HUES64 (cell line): ENCODE results near the gene PIK3C2B. TPM values are rescaled to one million over a fixed set of nuclear protein-coding genes. Genes with fewer than 3 reads are reported as not detected.

ENCODE experiments used
- H3K27ac ChIP-seq: 2 replicates; pipeline ENCODE4 v1.7.0; 2013; ENCODE audit warnings: low read depth, low read length, inconsistent platforms
- H3K27me3 ChIP-seq: 2 replicates; pipeline ENCODE4 v1.6.1; 2013; ENCODE audit warnings: mild to moderate bottlenecking, low read length; ENCODE audit not compliant: insufficient read depth
- H3K36me3 ChIP-seq: 2 replicates; pipeline ENCODE4 v1.6.1; 2013; ENCODE audit warnings: mild to moderate bottlenecking, low read length; ENCODE audit not compliant: insufficient read depth
- H3K4me1 ChIP-seq: 2 replicates; pipeline ENCODE4 v1.6.1; 2013; ENCODE audit warnings: mild to moderate bottlenecking, low read length, moderate library complexity; ENCODE audit not compliant: insufficient read depth
- H3K4me3 ChIP-seq: 2 replicates; pipeline ENCODE4 v1.5.1; 2013; ENCODE audit warnings: mild to moderate bottlenecking, low read length, moderate library complexity
- H3K9ac ChIP-seq: 2 replicates; pipeline ENCODE4 v1.6.1; 2013; ENCODE audit warnings: mild to moderate bottlenecking, low read depth, low read length
- H3K9me3 ChIP-seq: 2 replicates; pipeline ENCODE4 v1.6.1; 2013; ENCODE audit warnings: low read depth, low read length; ENCODE audit not compliant: insufficient read depth
- WGBS: fragments of 150-250, 120-280 bp; methylation state at CpG from one replicate; pipeline ENCODE4 v1.1.7; 2013; ENCODE audit warnings: missing lambda C conversion rate; 5-methylcytosine and 5-hydroxymethylcytosine counted together
- polyA plus RNA-seq, 2 experiments: library from polyadenylated mRNA; stranded (reverse); fragments of 50-300 nt; gene quantifications; one replicate each; pipeline ENCODE4 v1.2.3, GENCODE V29; 2013

Gene PIK3C2B, protein sequence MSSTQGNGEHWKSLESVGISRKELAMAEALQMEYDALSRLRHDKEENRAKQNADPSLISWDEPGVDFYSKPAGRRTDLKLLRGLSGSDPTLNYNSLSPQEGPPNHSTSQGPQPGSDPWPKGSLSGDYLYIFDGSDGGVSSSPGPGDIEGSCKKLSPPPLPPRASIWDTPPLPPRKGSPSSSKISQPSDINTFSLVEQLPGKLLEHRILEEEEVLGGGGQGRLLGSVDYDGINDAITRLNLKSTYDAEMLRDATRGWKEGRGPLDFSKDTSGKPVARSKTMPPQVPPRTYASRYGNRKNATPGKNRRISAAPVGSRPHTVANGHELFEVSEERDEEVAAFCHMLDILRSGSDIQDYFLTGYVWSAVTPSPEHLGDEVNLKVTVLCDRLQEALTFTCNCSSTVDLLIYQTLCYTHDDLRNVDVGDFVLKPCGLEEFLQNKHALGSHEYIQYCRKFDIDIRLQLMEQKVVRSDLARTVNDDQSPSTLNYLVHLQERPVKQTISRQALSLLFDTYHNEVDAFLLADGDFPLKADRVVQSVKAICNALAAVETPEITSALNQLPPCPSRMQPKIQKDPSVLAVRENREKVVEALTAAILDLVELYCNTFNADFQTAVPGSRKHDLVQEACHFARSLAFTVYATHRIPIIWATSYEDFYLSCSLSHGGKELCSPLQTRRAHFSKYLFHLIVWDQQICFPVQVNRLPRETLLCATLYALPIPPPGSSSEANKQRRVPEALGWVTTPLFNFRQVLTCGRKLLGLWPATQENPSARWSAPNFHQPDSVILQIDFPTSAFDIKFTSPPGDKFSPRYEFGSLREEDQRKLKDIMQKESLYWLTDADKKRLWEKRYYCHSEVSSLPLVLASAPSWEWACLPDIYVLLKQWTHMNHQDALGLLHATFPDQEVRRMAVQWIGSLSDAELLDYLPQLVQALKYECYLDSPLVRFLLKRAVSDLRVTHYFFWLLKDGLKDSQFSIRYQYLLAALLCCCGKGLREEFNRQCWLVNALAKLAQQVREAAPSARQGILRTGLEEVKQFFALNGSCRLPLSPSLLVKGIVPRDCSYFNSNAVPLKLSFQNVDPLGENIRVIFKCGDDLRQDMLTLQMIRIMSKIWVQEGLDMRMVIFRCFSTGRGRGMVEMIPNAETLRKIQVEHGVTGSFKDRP (N-terminal part only)
- polyA plus RNA-seq (2013, experiment 1 of 2), result 14.7 TPM
- polyA plus RNA-seq (2013, experiment 2 of 2), result 18.8 TPM

DNA sequence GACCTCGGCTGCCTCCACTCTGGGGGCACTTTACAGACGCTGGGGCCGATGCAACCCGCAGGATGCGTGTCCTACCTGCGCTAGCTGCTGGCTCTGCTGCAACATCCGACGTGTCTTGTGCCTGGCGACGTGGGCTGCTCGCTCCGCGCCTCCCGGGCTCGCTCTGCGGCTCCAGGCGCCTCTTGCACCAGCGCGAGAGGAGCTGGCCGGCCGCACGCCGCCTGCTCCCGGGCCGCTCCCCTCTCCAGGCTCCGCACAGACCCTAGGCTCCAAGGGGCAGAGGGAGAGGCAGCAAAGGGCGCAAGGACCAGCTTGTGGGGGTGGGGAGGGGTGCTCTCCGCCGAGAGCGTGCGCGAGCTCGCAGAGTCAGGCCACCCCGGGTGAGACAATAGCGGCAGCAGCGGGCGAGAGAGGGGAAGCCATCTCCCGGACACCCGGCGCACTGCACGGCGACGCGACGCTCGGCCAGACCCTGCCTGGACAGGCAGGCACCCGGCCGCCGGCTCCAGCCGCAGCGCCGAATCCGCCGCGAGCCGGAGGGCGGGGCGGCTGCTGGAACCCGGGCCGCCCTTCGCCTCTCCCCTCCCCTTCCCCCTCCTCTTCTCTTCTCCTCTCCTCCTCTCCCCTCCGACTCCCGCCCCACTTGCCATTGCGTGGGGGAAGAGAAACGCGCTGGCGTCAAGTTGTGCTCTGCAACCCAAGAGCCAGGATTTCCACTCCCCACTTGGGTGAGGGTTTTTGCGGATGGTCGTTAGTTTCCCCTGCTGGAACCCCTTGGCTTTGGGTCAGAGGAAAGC, at the start of gene PIK3C2B:
Gene PIK3C2B, minus strand, starts transcription at position 525 of the 797 bp plus-strand sequence. CDS start 25,003 bp downstream, outside the sequence.
- Histone ChIP-seq H3K9ac (peak within 1 kb of the TSS; percentile 93), H3K27ac (peak within 1 kb of the TSS; percentile 86), H3K36me3 (no peaks in the 10 kb centered on the region), H3K4me3 (peak within 1 kb of the TSS; percentile 98), H3K9me3 (no peaks in the 10 kb centered on the region), H3K4me1 (peaks cover 18% of the 10 kb centered on the region), H3K27me3 (peaks cover 6% of the 10 kb centered on the region; the same call in 1 of the 2 replicates)
- under 1% methylated on average over 67 of the region's 69 CpGs for WGBS

DNA sequence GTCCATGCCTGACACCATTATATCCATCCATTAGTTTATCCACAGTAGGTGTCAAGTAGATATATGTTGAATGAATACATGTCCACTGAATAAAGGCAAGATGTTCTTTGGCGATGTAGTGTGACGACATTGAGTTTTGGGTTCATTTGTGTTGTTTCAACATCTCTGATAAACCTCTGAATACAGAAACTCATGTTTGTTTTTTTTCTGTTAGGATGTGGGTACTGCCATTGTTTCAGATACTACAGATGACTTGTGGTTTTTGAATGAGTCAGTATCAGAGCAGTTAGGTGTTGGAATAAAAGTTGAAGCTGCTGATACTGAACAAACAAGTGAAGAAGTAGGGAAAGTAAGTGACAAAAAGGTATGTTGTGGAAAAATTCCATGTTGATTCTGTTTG, 49.7 kb upstream of the PIK3C2B start:
- 94% methylated on average over 2 of the region's 2 CpGs for WGBS
- no peak overlapping the region for H3K9ac ChIP-seq
- H3K36me3 ChIP-seq, result peaks cover 97% of the 10 kb centered on the region
- no peaks in the 10 kb centered on the region for H3K9me3 ChIP-seq
- no peak overlapping the region for H3K27ac ChIP-seq
- no peak overlapping the region for H3K4me3 ChIP-seq
- H3K27me3 ChIP-seq, result no peaks in the 10 kb centered on the region
- peaks cover 4% of the 10 kb centered on the region; the same call in 1 of the 2 replicates for H3K4me1 ChIP-seq

DNA sequence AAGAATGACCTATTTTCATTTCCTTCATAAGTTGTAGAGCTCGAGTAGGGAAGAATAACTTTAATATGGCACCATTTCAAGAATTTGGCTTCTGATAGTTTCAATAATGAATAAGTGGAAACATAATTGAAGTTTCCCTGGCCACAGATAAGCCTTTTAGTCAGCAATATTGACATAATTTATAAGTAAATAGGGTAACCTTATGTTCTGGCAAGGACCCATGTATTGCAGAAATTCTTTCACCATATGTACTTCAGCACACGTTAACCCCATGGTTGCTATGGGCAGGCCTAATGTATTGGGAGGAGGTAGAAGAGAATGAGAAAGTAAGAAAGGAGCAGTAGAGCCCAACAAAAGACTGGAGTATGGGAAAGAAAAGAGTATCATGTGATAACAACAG, 47.0 kb upstream of the PIK3C2B start:
- H3K27ac ChIP-seq, result no peak overlapping the region; the same call in 1 of the 2 replicates
- no peaks in the 10 kb centered on the region for H3K27me3 ChIP-seq
- H3K9me3 ChIP-seq, result no peaks in the 10 kb centered on the region
- peaks cover 96% of the 10 kb centered on the region for H3K36me3 ChIP-seq
- no peak overlapping the region for H3K4me3 ChIP-seq
- peaks cover 4% of the 10 kb centered on the region; the same call in 1 of the 2 replicates for H3K4me1 ChIP-seq
- 77% methylated on average over 2 of the region's 2 CpGs for WGBS
- no peak overlapping the region for H3K9ac ChIP-seq

DNA sequence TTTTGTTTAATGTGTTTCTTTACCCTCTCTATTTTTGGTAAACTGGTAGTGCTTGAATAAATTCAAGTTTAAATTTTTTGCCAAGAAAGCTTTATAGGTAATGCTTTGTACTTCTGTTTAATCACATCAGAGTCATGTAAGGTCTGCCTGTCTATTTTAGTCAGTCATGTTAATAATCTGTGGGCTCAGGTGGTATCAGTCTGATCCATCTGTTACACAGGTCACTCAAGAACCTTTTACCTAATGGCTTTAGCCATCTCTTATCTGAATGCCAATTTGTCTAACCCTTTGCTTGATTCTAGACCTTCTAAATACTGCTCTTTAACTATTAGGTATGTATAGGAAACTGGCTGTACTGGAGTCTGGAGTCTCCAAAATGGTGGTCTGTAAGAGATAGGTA, 38.2 kb upstream of the PIK3C2B start:
- H3K27ac ChIP-seq, result no peak overlapping the region
- H3K4me1 ChIP-seq, result no peaks in the 10 kb centered on the region
- H3K9me3 ChIP-seq, result no peaks in the 10 kb centered on the region
- no peak overlapping the region for H3K4me3 ChIP-seq
- H3K36me3 ChIP-seq, result peaks cover 94% of the 10 kb centered on the region
- H3K9ac ChIP-seq, result no peak overlapping the region
- no peaks in the 10 kb centered on the region for H3K27me3 ChIP-seq

DNA sequence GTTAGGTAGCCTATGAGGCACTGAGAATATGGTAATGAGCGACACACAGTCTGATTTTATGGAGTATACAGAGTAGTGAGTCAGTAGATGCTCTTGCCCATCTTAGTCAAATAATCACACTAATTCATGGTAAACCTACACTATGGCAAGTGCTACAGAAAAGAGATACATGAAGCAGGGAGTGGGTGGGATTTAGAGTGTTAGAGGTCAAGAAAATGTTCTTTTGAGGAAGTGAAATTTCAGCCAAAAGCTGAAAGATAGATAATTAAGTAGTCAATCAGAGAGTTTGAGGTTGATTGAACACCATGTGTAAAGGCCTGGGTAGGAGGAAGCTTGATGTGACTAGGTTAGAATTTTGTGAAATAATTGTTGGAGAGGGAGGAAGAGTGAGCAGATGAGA, 36.3 kb upstream of the PIK3C2B start:
- Histone ChIP-seq H3K27me3 (no peaks in the 10 kb centered on the region), H3K27ac (no peak overlapping the region), H3K36me3 (peaks cover 95% of the 10 kb centered on the region), H3K9me3 (no peaks in the 10 kb centered on the region), H3K4me3 (no peak overlapping the region), H3K9ac (no peak overlapping the region), H3K4me1 (no peaks in the 10 kb centered on the region)
- no CpG with 5 or more reads among the region's 1 CpG for WGBS

DNA sequence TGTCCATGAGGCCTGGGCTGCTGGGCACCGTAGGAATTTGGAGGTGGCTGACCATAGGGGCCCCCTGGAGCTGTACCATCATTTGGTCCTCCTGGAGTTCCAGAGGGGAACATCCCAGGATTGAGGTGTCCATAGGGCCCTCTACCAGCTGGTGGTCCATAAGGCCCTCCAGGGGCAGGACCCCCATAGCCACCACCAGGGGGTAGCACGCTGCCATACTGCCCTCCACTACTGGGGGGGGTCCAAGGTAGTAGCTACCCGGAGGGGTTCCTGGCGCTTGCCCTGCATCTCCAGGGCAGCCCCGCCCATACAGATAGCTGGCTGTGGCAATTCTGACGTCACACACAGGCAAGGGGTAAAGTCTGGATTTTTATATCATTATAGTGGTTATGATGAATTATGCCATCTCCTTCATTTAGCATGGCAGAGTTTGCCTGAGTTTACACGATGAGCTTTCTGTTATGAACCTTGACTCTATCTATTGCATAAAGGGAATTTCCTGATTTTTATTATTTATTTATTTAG, 34.8 kb upstream of the PIK3C2B start:
- Histone ChIP-seq H3K4me1 (no peaks in the 10 kb centered on the region), H3K27ac (no peak overlapping the region), H3K36me3 (peaks cover 98% of the 10 kb centered on the region), H3K27me3 (no peaks in the 10 kb centered on the region), H3K9me3 (no peaks in the 10 kb centered on the region), H3K4me3 (no peak overlapping the region), H3K9ac (no peak overlapping the region)
- WGBS, result 96% methylated on average over 7 of the region's 7 CpGs

DNA sequence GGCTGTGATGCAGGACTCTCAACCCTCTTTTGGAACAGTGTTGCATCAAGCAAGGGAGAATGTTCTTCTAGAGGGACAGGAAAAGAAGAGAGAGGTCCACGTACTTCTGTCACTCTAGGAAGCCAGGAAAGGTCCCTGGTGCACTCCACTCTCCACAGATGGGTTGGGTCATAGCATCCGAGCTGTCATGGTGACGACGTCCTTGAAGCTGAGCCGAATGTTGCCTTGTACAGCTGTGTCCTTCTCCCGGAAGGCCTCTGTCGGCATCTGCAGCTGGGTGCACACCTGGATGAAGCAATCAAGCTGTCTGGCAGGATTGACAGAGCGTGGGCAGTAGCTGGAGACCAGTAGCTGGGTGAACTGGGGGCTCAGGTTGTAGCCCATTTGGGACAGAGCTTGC, 34.1 kb upstream of the PIK3C2B start:
- Histone ChIP-seq H3K27ac (no peak overlapping the region), H3K36me3 (peaks cover 97% of the 10 kb centered on the region)

DNA sequence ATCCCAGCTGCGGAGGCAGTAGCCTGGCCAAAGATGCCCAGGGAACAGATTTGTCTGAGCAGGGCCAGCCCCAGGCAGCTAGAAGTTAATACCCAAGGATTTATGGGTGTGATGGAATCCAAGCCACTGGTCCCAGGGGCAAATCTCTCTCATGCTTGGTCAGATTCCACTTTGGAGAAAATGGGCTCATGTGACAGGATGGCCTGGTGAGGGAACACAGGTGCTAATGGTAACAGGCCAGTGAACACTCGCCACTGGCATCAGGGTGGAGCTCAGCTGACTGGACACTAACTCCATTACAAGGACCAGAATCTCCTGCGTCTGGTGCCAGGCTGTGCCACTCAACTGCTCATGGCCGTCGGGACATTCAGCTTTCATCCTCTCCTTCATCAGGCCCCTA, 33.6 kb upstream of the PIK3C2B start:
- 94% methylated on average over 5 of the region's 5 CpGs for WGBS
- H3K9ac ChIP-seq, result no peak overlapping the region

More for the DNA sequence above, 34.1 kb upstream of the PIK3C2B start:
- Histone ChIP-seq H3K27me3 (no peaks in the 10 kb centered on the region), H3K9ac (no peak overlapping the region), H3K4me1 (no peaks in the 10 kb centered on the region), H3K4me3 (no peak overlapping the region), H3K9me3 (peaks cover 3% of the 10 kb centered on the region; the same call in 1 of the 2 replicates)
- WGBS, result 95% methylated on average over 8 of the region's 8 CpGs

DNA sequence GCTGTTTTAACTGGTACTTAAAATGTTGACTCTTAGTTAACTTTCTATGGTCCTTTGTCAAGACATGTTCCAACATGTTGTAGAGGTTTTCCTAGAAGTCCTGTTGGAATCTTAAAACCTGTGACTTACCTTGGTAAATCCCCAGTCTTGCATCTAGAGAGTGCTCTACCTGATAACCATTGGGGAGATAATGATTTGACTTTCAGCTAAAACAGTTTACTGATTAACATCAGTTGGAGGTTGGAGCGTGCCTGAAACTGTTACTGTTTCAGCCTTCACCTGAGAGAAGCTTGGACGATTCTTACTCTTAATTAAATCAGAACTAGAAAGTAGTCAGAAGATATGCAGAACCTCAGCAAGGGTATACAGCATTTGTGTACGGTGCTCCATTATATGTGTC, 30.4 kb upstream of the PIK3C2B start:
- H3K27me3 ChIP-seq, result no peaks in the 10 kb centered on the region
- WGBS, result 95% methylated on average over 3 of the region's 3 CpGs
- no peak overlapping the region for H3K9ac ChIP-seq
- no peak overlapping the region for H3K4me3 ChIP-seq
- peaks cover 71% of the 10 kb centered on the region for H3K36me3 ChIP-seq
- peaks cover 6% of the 10 kb centered on the region; the same call in 1 of the 2 replicates for H3K9me3 ChIP-seq
- no peaks in the 10 kb centered on the region for H3K4me1 ChIP-seq
- no peak overlapping the region for H3K27ac ChIP-seq

More for the DNA sequence above, 33.6 kb upstream of the PIK3C2B start:
- no peak overlapping the region for H3K4me3 ChIP-seq
- peaks cover 6% of the 10 kb centered on the region; the same call in 1 of the 2 replicates for H3K9me3 ChIP-seq
- H3K27me3 ChIP-seq, result no peaks in the 10 kb centered on the region
- no peaks in the 10 kb centered on the region for H3K4me1 ChIP-seq
- peaks cover 96% of the 10 kb centered on the region for H3K36me3 ChIP-seq
- no peak overlapping the region for H3K27ac ChIP-seq

DNA sequence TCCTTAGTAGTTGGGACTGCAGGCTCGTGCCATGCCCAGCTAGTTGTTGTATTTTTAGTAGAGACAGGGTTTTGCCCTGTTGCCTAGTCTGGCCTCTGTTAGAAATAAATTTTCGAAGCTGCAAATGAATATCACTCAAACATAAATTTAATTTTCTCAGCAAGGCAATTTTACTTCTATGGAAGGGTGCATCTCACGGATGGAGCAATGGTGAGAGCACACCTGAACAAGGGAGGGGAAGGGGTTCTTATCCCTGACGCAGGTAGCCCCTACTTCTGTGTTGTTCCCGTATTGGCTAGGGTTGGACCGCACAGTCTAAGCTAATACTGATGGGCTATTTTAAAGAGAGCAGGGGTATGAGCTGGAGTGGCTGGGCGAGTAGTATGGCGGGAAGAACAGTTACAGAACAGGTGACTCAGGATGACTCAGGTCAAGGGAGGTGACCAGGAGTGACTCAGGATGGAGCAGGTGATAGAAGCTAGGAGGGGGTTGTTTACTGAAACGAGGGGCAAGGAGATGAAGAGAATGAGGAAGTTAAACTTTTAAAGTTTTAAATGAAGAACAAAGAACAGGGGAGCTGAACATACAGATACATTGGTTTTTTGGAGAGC, 29.1 kb upstream of the PIK3C2B start:
- no peak overlapping the region for H3K27ac ChIP-seq
- peaks cover 6% of the 10 kb centered on the region; the same call in 1 of the 2 replicates for H3K9me3 ChIP-seq
- 93% methylated on average over 8 of the region's 9 CpGs for WGBS
- H3K36me3 ChIP-seq, result peaks cover 60% of the 10 kb centered on the region
- no peak overlapping the region for H3K4me3 ChIP-seq
- no peak overlapping the region for H3K9ac ChIP-seq
- H3K4me1 ChIP-seq, result no peaks in the 10 kb centered on the region
- H3K27me3 ChIP-seq, result no peaks in the 10 kb centered on the region
